ENCODE measurements around the gene ARID4A. TPM values are rescaled to one million over a fixed set of nuclear protein-coding genes. Genes with fewer than 3 reads are reported as not detected.
A peak's percentile ranks its signal among the peaks of the same experiment; 100 is the strongest.

ARID4A gene
- total and polyA plus RNA-seq, 4 donors, result 7.3 to 49.3 (median 15.2) TPM

DNA sequence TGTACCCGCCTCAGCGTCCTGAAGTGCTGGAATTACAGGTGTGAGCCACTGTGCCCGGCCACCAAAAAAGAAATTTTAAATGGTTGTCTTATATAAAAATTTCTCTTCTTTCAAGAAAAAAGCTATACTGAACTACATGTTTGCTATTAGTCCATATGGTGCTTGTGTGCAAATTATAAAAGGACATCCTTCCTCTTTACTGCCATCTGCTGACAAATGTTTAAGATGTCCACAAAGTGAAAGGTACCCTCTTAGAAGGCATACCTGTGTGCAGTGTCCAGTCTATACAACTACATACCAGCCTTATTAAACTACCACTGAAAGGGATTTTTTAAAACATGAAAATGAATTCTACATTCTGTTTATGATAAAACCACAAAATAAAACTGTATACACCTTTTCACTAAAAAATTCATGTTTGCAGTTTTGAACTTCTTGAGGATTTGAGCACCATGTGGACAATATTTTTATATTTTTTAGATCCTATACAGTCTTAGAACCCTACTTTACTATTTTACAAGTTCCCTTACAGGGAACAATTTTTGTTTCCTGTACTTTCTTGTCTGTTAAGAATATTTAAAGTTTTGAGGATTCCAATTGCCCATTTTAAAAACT lies 64.5 kb downstream of the ARID4A start:
- Histone ChIP-seq H3K4me1 (ENCODE audit: control insufficient read depth in 5 of 5, insufficient read depth in 5 of 5, low read length in 5 of 5) (no peaks in the 10 kb centered on the region), H3K9ac (ENCODE audit: insufficient read depth in 1 of 2, low read length in 2 of 2) (no peak overlapping the region), H3K27me3 (ENCODE audit: control insufficient read depth in 3 of 3, insufficient read depth in 3 of 3, low read length in 2 of 3) (no peaks in the 10 kb centered on the region), H3K27ac (ENCODE audit: low read depth in 1 of 2, low read length in 1 of 2) (no peak overlapping the region), H3K4me3 (no peak overlapping the region), H3K9me3 (ENCODE audit: control insufficient read depth in 4 of 4, insufficient read depth in 3 of 4, low read length in 3 of 4) (no peaks in the 10 kb centered on the region), H3K36me3 (ENCODE audit: control insufficient read depth in 4 of 4, insufficient read depth in 4 of 4, low read length in 4 of 4) (peaks cover 17 to 46% (median 31%) of the 10 kb centered on the region in 4 donors)
- TF ChIP-seq, protein P1, sequence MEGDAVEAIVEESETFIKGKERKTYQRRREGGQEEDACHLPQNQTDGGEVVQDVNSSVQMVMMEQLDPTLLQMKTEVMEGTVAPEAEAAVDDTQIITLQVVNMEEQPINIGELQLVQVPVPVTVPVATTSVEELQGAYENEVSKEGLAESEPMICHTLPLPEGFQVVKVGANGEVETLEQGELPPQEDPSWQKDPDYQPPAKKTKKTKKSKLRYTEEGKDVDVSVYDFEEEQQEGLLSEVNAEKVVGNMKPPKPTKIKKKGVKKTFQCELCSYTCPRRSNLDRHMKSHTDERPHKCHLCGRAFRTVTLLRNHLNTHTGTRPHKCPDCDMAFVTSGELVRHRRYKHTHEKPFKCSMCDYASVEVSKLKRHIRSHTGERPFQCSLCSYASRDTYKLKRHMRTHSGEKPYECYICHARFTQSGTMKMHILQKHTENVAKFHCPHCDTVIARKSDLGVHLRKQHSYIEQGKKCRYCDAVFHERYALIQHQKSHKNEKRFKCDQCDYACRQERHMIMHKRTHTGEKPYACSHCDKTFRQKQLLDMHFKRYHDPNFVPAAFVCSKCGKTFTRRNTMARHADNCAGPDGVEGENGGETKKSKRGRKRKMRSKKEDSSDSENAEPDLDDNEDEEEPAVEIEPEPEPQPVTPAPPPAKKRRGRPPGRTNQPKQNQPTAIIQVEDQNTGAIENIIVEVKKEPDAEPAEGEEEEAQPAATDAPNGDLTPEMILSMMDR (IDR thresholded peaks at IDR 0.05; ENCODE audit: control extremely low read depth, extremely low read depth), result no peak
- ATAC-seq (ENCODE audit: insufficient read depth, low FRiP score), result no peak
- DNase-seq, result peak in 2 of 3 donors; percentile 14 to 51
- WGBS, 2 donors, result 92 to 93% methylated on average over 3 of the region's 3 CpGs

DNA sequence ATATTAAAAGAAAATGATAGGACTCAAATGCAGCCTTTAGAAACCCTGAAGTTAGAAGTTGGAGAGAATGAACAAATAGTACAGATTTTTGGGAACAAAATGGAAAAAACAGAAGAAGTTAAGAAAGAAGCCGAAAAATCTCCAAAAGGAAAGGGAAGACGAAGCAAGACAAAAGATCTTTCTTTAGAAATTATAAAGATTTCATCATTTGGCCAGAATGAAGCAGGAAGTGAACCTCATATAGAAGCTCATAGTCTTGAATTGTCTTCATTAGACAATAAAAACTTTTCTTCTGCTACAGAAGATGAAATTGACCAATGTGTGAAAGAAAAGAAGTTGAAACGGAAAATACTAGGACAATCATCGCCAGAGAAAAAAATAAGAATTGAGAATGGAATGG lies 66.0 kb downstream of the ARID4A start:
- H3K9ac ChIP-seq (ENCODE audit: insufficient read depth in 1 of 2, low read length in 2 of 2), result no peak overlapping the region
- no peaks in the 10 kb centered on the region for H3K27me3 ChIP-seq (ENCODE audit: control insufficient read depth in 3 of 3, insufficient read depth in 3 of 3, low read length in 2 of 3)
- no peaks in the 10 kb centered on the region for H3K9me3 ChIP-seq (ENCODE audit: control insufficient read depth in 4 of 4, insufficient read depth in 3 of 4, low read length in 3 of 4)
- DNase-seq (no peak), ATAC-seq (ENCODE audit: insufficient read depth, low FRiP score) (no peak)
- 65 to 85% methylated on average over 4 of the region's 4 CpGs for WGBS, 2 donors
- H3K4me3 ChIP-seq, result no peak overlapping the region
- TF ChIP-seq, protein P1 (IDR thresholded peaks at IDR 0.05; ENCODE audit: control extremely low read depth, extremely low read depth), result no peak
- H3K36me3 ChIP-seq (ENCODE audit: control insufficient read depth in 4 of 4, insufficient read depth in 4 of 4, low read length in 4 of 4), result peaks cover 11 to 43% (median 36%) of the 10 kb centered on the region in 4 donors
- H3K27ac ChIP-seq (ENCODE audit: low read depth in 1 of 2, low read length in 1 of 2), result no peak overlapping the region
- no peaks in the 10 kb centered on the region for H3K4me1 ChIP-seq (ENCODE audit: control insufficient read depth in 5 of 5, insufficient read depth in 5 of 5, low read length in 5 of 5)

DNA sequence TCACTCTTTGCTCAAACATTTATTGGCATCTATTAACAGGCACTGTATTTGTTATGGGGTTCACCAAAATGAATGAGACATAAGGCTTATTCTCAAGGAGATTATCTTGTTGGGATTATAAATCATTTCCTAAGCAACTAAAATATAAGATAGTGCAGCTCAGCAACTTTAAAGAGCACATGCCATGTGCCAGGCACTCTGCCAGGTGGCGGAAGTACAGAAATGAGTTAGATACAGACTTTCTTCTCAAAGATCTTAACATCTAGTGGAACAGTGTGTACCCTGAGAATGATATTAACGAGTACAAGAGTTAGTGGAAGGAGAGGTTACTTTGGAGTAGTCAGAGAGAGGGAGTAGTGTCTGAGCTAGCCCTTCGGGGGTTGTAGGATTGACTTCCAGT lies 68.9 kb downstream of the ARID4A start:
- 85 to 87% methylated on average over 3 of the region's 3 CpGs for WGBS, 2 donors
- no peak overlapping the region for H3K9ac ChIP-seq (ENCODE audit: insufficient read depth in 1 of 2, low read length in 2 of 2)
- peaks cover 16 to 52% (median 35%) of the 10 kb centered on the region in 4 donors for H3K36me3 ChIP-seq (ENCODE audit: control insufficient read depth in 4 of 4, insufficient read depth in 4 of 4, low read length in 4 of 4)
- H3K4me3 ChIP-seq, result no peak overlapping the region
- H3K4me1 ChIP-seq (ENCODE audit: control insufficient read depth in 5 of 5, insufficient read depth in 5 of 5, low read length in 5 of 5), result no peaks in the 10 kb centered on the region
- no peak for ATAC-seq (ENCODE audit: insufficient read depth, low FRiP score)
- peak in 1 of 3 donors; percentile 3 for DNase-seq
- no peaks in the 10 kb centered on the region for H3K9me3 ChIP-seq (ENCODE audit: control insufficient read depth in 4 of 4, insufficient read depth in 3 of 4, low read length in 3 of 4)
- no peak overlapping the region for H3K27ac ChIP-seq (ENCODE audit: low read depth in 1 of 2, low read length in 1 of 2)
- no peaks in the 10 kb centered on the region for H3K27me3 ChIP-seq (ENCODE audit: control insufficient read depth in 3 of 3, insufficient read depth in 3 of 3, low read length in 2 of 3)
- TF ChIP-seq, protein P1 (IDR thresholded peaks at IDR 0.05; ENCODE audit: control extremely low read depth, extremely low read depth), result no peak

DNA sequence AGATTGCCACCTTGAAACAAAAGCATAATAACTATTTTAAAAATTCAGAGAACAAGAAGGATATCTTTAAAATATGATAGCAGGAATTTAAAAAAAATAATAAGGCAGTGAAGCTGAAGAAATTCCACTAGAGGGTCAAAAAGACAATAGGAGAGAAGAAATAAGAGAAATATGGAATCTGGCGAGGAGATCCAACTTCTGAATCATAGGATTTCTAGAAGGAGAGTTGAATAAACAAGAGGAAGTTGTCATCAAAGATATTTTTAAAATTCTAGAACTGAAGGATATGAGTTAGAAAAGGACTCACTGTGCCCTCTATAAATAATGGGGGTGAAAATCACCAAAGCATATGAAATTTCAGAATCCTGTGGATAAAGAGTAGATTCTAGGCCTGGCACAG lies 70.6 kb downstream of the ARID4A start:
- Histone ChIP-seq H3K4me3 (no peak overlapping the region), H3K27ac (ENCODE audit: low read depth in 1 of 2, low read length in 1 of 2) (no peak overlapping the region), H3K9ac (ENCODE audit: insufficient read depth in 1 of 2, low read length in 2 of 2) (no peak overlapping the region), H3K36me3 (ENCODE audit: control insufficient read depth in 4 of 4, insufficient read depth in 4 of 4, low read length in 4 of 4) (peaks cover 17 to 48% (median 33%) of the 10 kb centered on the region in 4 donors), H3K27me3 (ENCODE audit: control insufficient read depth in 3 of 3, insufficient read depth in 3 of 3, low read length in 2 of 3) (no peaks in the 10 kb centered on the region), H3K9me3 (ENCODE audit: control insufficient read depth in 4 of 4, insufficient read depth in 3 of 4, low read length in 3 of 4) (no peaks in the 10 kb centered on the region), H3K4me1 (ENCODE audit: control insufficient read depth in 5 of 5, insufficient read depth in 5 of 5, low read length in 5 of 5) (no peaks in the 10 kb centered on the region)
- no peak for DNase-seq
- ATAC-seq (ENCODE audit: insufficient read depth, low FRiP score), result no peak
- TF ChIP-seq, protein P1 (IDR thresholded peaks at IDR 0.05; ENCODE audit: control extremely low read depth, extremely low read depth), result no peak
- 94 to 98% methylated on average over 1 of the region's 1 CpG for WGBS, 2 donors

Data from lung (tissue), 12 donors.